Neural cell (in vitro differentiated cells): ENCODE results near the gene NTN5.

Experiments used
- CTCF ChIP-seq: fragments of 450-650 bp; IDR thresholded peaks from 2 replicates; pipeline ENCODE4 v1.5.1; 2014; ENCODE audit warnings: antibody characterized with exemption, mild to moderate bottlenecking, moderate library complexity; ENCODE audit not compliant: poor library complexity, severe bottlenecking
- EP300 ChIP-seq: fragments of 450-650 bp; conservative IDR thresholded peaks from 2 replicates; pipeline ENCODE4 v1.6.1; 2014; ENCODE audit warnings: antibody characterized with exemption, mild to moderate bottlenecking, moderate library complexity; ENCODE audit not compliant: poor library complexity, severe bottlenecking
- POLR2AphosphoS5 ChIP-seq: IDR thresholded peaks from 2 replicates; pipeline ENCODE4 v1.6.1; 2012
- SMC3 ChIP-seq: fragments of 450-650 bp; conservative IDR thresholded peaks from 2 replicates; pipeline ENCODE4 v1.6.1; 2014; ENCODE audit warnings: antibody characterized with exemption, mild to moderate bottlenecking, moderate library complexity; ENCODE audit not compliant: poor library complexity

- peak; percentile 76 for TF ChIP-seq POLR2AphosphoS5
- TF ChIP-seq CTCF, result peak; percentile 40
- TF ChIP-seq EP300, result no peak
- TF ChIP-seq SMC3, result peak; percentile 48
These were observed 41.3 kb upstream of the NTN5 start for GRCh38 chr19:48713864-48714755.
